GM23248 (cell line): Measurements from ENCODE around the gene PLA2G4E.

Source experiments
- EZH2 ChIP-seq: fragments of 200-600 bp; sonication (generic); IDR thresholded peaks from 2 replicates; pipeline ENCODE4 v1.6.1; 2018; ENCODE audit warnings: antibody characterized with exemption, mild to moderate bottlenecking; ENCODE audit not compliant: insufficient read depth, poor library complexity, severe bottlenecking
- EZH2phosphoT487 ChIP-seq: fragments of 200-600 bp; sonication (generic); IDR thresholded peaks from 2 replicates; pipeline ENCODE4 v1.6.1; 2018; ENCODE audit warnings: antibody characterized with exemption, moderate library complexity, mild to moderate bottlenecking, low read depth; ENCODE audit not compliant: insufficient read depth

- TF ChIP-seq EZH2: no peak
- no peak for TF ChIP-seq EZH2phosphoT487
Observed at GRCh38 chr15:41945221-41945620, 75.6 kb downstream of the PLA2G4E start.
